SU-DHL-6 (cell line): Measurements from ENCODE around the gene UTS2B.

Source experiments
- CTCF ChIP-seq: fragments of 200-600 bp; sonication (generic); IDR thresholded peaks from one replicate; pipeline ENCODE4 v1.5.1; 2017; ENCODE audit warnings: antibody characterized with exemption, mild to moderate bottlenecking, low read length, moderate library complexity; ENCODE audit not compliant: insufficient read depth, poor library complexity, severe bottlenecking
- EZH2phosphoT487 ChIP-seq: fragments of 200-600 bp; sonication (generic), shearing (Covaris generic); conservative IDR thresholded peaks from 2 replicates; pipeline ENCODE4 v1.6.1; 2018; ENCODE audit warnings: mild to moderate bottlenecking, antibody characterized with exemption, low read length, moderate library complexity, mixed read lengths

- TF ChIP-seq CTCF (no peak), EZH2phosphoT487 (no peak)
These were observed 96.1 kb downstream of the UTS2B start for GRCh38 chr3:191234216-191234615.
